ENCODE measurements around the gene PCMT1. TPM values are rescaled to one million over a fixed set of nuclear protein-coding genes. Genes with fewer than 3 reads are reported as not detected.

Gene PCMT1
- total and polyA plus RNA-seq, 2 of the 4 experiments (the other 2 are of a cell fraction) = 101 to 109 TPM

GRCh38 chr6:149728499-149729234 lies 20.9 kb upstream of the PCMT1 start:
- intact Hi-C loops (cut with micrococcal nuclease) = loop anchor here (10.0 kb wide), 1 partner anchor 286 kb away; no protein-coding TSS in a partner anchor
- Histone ChIP-seq H4K91ac (ENCODE audit: insufficient read depth, low read depth, low read length) (no peak overlapping the region), H3K4ac (ENCODE audit: low read depth, low read length) (no peak overlapping the region), H3K4me1 (ENCODE audit: control insufficient read depth, insufficient read depth, low read length) (no peaks in the 10 kb centered on the region), H3K23ac (ENCODE audit: low read depth, low read length) (no peak overlapping the region), H3K9ac (ENCODE audit: low read depth, low read length) (no peak overlapping the region), H2BK15ac (ENCODE audit: low read depth, low read length) (no peak overlapping the region), H3K36me3 (ENCODE audit: control insufficient read depth, insufficient read depth, low read length) (peaks cover 22% of the 10 kb centered on the region), H2BK20ac (ENCODE audit: low read depth, low read length) (no peak overlapping the region), H3K27me3 (ENCODE audit: control insufficient read depth, insufficient read depth, low read length) (no peaks in the 10 kb centered on the region), H3K56ac (ENCODE audit: extremely low read depth, insufficient read depth, low read length) (no peak overlapping the region), H3K79me1 (ENCODE audit: low read depth in 1 of 2, low read length in 2 of 2) (no peaks in the 10 kb centered on the region), H3K18ac (ENCODE audit: low read depth, low read length) (no peak overlapping the region), H3K27ac (ENCODE audit: insufficient read depth, low read length) (no peak overlapping the region), H2BK120ac (ENCODE audit: low read depth, low read length) (no peak overlapping the region), H3K4me3 (ENCODE audit: insufficient read depth, low read depth, low read length) (no peak overlapping the region), H4K5ac (ENCODE audit: low read depth, low read length) (no peak overlapping the region), H3K9me3 (ENCODE audit: control insufficient read depth, insufficient read depth, low read length) (no peaks in the 10 kb centered on the region), H4K20me1 (ENCODE audit: insufficient read depth, low read length) (no peaks in the 10 kb centered on the region), H2BK5ac (ENCODE audit: low read depth, low read length, poor library complexity, severe bottlenecking) (no peak overlapping the region), H2AFZ (replicated peaks; ENCODE audit: low read length, poor library complexity) (no peak overlapping the region), H3K4me2 (ENCODE audit: low read depth, low read length) (no peak overlapping the region), H3K9me1 (ENCODE audit: insufficient read depth, low read length) (no peaks in the 10 kb centered on the region), H2AK9ac (replicated peaks; ENCODE audit: low read depth, low read length, poor library complexity) (no peak overlapping the region), H4K8ac (ENCODE audit: low read depth in 2 of 2, low read length in 2 of 2) (no peak overlapping the region), H3K14ac (replicated peaks; ENCODE audit: low read depth, low read length) (no peak overlapping the region), H2AK5ac (ENCODE audit: low read depth, low read length) (no peak overlapping the region)
- in situ Hi-C loops (cut with MboI; ENCODE audit: low sequenced_read_pairs) = loop anchor here (10.0 kb wide), 1 partner anchor 196 kb away; the partner anchor contains the start of gene RAET1G
- ChIA-PET CTCF (no interaction called here), POLR2A (ENCODE audit: unreplicated experiment) (no interaction called here)
- WGBS, 2 experiments (ENCODE audit: extremely low coverage in 2 of 2, insufficient read length in 1 of 2) = 93% methylated on average over 4 of the region's 5 CpGs; no CpG with 5 or more reads in 1 of the 2 experiments
- BruUV-seq (replicated peaks) = no TSS peak
- ATAC-seq (ENCODE audit: low read depth) = no peak
- no peak for DNase-seq
- TF ChIP-seq CHD1 (IDR thresholded peaks at IDR 0.05; ENCODE audit: low read depth, low read length) (no peak), SMC3 (IDR thresholded peaks at IDR 0.05; ENCODE audit: low read depth, low read length) (no peak), USF2 (IDR thresholded peaks at IDR 0.05; ENCODE audit: low read depth, low read length) (no peak), FOS (IDR thresholded peaks at IDR 0.05; ENCODE audit: low read depth, low read length) (no peak), NFE2L2 (IDR thresholded peaks at IDR 0.05; ENCODE audit: low read depth, low read length) (no peak), RCOR1 (IDR thresholded peaks at IDR 0.05; ENCODE audit: insufficient replicate concordance, low read length) (no peak), CTCF (conservative IDR thresholded peaks at IDR 0.05; ENCODE audit: low read depth, low read length) (no peak), MAFK (IDR thresholded peaks at IDR 0.05; ENCODE audit: low read depth, low read length) (no peak), MXI1 (IDR thresholded peaks at IDR 0.05; ENCODE audit: borderline replicate concordance, low read depth, low read length) (no peak), CEBPB (IDR thresholded peaks at IDR 0.05; ENCODE audit: low read depth, low read length) (no peak), POLR2A (IDR thresholded peaks at IDR 0.05; ENCODE audit: low read depth, low read length) (no peak), RAD21 (IDR thresholded peaks at IDR 0.05; ENCODE audit: low read length) (no peak), BHLHE40 (IDR thresholded peaks at IDR 0.05; ENCODE audit: low read depth, low read length) (no peak), RFX5 (IDR thresholded peaks at IDR 0.05; ENCODE audit: low read depth, low read length) (no peak), MAZ (IDR thresholded peaks at IDR 0.05; ENCODE audit: borderline replicate concordance, low read depth, low read length) (no peak)
- TF ChIP-seq, protein P1, sequence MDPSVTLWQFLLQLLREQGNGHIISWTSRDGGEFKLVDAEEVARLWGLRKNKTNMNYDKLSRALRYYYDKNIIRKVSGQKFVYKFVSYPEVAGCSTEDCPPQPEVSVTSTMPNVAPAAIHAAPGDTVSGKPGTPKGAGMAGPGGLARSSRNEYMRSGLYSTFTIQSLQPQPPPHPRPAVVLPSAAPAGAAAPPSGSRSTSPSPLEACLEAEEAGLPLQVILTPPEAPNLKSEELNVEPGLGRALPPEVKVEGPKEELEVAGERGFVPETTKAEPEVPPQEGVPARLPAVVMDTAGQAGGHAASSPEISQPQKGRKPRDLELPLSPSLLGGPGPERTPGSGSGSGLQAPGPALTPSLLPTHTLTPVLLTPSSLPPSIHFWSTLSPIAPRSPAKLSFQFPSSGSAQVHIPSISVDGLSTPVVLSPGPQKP (IDR thresholded peaks at IDR 0.05; ENCODE audit: borderline replicate concordance, low read depth, low read length) = no peak
- dilution Hi-C loops (cut with HindIII; ENCODE audit: low sequenced_read_pairs, unreplicated experiment) = no loop called here
